ENCODE data around the gene ITGA1.

ITGA1 gene

GRCh38 chr5:52760695-52761366 lies 26.9 kb upstream of the ITGA1 start:
- Mint-ChIP-seq H3K27me3 (ENCODE audit: low read depth) (no peaks in the 10 kb centered on the region), H3K9me3 (peaks cover 4% of the 10 kb centered on the region), H3K4me1 (ENCODE audit: low read depth) (peaks cover 9% of the 10 kb centered on the region), H3K4me3 (no peak overlapping the region), H3K27ac (no peak overlapping the region), H3K36me3 (ENCODE audit: low read depth) (no peaks in the 10 kb centered on the region)

- H3K27me3 Mint-ChIP-seq (ENCODE audit: low read depth), result peaks cover 6% of the 10 kb centered on the region
- no peak overlapping the region for H3K27ac Mint-ChIP-seq
- H3K4me1 Mint-ChIP-seq (ENCODE audit: low read depth), result peaks cover 38% of the 10 kb centered on the region
- no peaks in the 10 kb centered on the region for H3K9me3 Mint-ChIP-seq
- H3K4me3 Mint-ChIP-seq, result no peak overlapping the region
- H3K36me3 Mint-ChIP-seq (ENCODE audit: low read depth), result peaks cover 3% of the 10 kb centered on the region
Measured at GRCh38 chr5:52767217-52767743, 20.4 kb upstream of the ITGA1 start.

- no peak overlapping the region for H3K4me3 Mint-ChIP-seq
- peaks cover 44% of the 10 kb centered on the region for H3K4me1 Mint-ChIP-seq (ENCODE audit: low read depth)
- no peak overlapping the region for H3K27ac Mint-ChIP-seq
- H3K36me3 Mint-ChIP-seq (ENCODE audit: low read depth), result peaks cover 4% of the 10 kb centered on the region
- H3K27me3 Mint-ChIP-seq (ENCODE audit: low read depth), result peaks cover 6% of the 10 kb centered on the region
- H3K9me3 Mint-ChIP-seq, result no peaks in the 10 kb centered on the region
Measured at GRCh38 chr5:52767766-52768480, 19.8 kb upstream of the ITGA1 start.

GRCh38 chr5:52769061-52769460 lies 18.7 kb upstream of the ITGA1 start:
- peaks cover 5% of the 10 kb centered on the region for H3K36me3 Mint-ChIP-seq (ENCODE audit: low read depth)
- H3K27ac Mint-ChIP-seq, result no peak overlapping the region
- no peak overlapping the region for H3K4me3 Mint-ChIP-seq
- H3K4me1 Mint-ChIP-seq (ENCODE audit: low read depth), result peaks cover 49% of the 10 kb centered on the region
- H3K27me3 Mint-ChIP-seq (ENCODE audit: low read depth), result peaks cover 8% of the 10 kb centered on the region
- H3K9me3 Mint-ChIP-seq, result no peaks in the 10 kb centered on the region

DNA sequence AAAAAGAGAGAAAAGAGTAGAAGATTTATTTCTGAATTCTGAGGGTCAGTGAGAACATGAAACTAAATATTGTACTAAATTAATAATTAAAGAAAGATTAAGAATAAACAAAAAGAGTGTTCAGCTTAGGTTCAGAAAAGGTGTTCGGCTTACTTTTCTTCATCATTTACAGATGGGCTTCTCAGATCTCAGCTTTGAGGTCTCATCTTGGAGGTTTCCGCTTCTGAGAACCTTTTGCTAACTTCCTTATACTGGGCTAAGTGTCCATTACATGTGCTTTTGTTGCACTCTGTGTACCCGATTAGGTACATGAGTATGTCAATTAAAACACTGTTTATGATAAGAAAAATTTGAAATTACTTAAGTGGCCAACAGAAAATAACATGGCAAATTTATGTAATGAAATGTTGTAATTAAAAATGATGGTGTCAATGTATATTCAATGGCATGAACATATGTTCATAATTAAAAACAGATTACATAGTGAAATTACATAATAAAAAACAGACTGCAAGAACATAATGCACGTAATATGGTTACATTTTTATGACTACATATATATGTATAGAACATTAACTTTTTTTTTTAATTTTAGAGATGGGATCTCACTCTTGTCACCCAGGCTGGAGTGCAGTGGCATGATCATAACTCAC lies 17.3 kb upstream of the ITGA1 start:
- H3K4me1 Mint-ChIP-seq (ENCODE audit: low read depth), result peaks cover 53% of the 10 kb centered on the region
- no peaks in the 10 kb centered on the region for H3K9me3 Mint-ChIP-seq
- peaks cover 5% of the 10 kb centered on the region for H3K36me3 Mint-ChIP-seq (ENCODE audit: low read depth)
- peaks cover 12% of the 10 kb centered on the region for H3K27me3 Mint-ChIP-seq (ENCODE audit: low read depth)
- H3K27ac Mint-ChIP-seq, result peak overlapping the region; percentile 55
- no peak overlapping the region for H3K4me3 Mint-ChIP-seq

GRCh38 chr5:52771343-52772039 lies 16.2 kb upstream of the ITGA1 start:
- H3K27ac Mint-ChIP-seq, result peak overlapping the region; percentile 82
- H3K9me3 Mint-ChIP-seq, result no peaks in the 10 kb centered on the region
- peaks cover 62% of the 10 kb centered on the region for H3K4me1 Mint-ChIP-seq (ENCODE audit: low read depth)
- H3K27me3 Mint-ChIP-seq (ENCODE audit: low read depth), result peaks cover 12% of the 10 kb centered on the region
- H3K36me3 Mint-ChIP-seq (ENCODE audit: low read depth), result peaks cover 9% of the 10 kb centered on the region
- H3K4me3 Mint-ChIP-seq, result peak overlapping the region; percentile 5

DNA sequence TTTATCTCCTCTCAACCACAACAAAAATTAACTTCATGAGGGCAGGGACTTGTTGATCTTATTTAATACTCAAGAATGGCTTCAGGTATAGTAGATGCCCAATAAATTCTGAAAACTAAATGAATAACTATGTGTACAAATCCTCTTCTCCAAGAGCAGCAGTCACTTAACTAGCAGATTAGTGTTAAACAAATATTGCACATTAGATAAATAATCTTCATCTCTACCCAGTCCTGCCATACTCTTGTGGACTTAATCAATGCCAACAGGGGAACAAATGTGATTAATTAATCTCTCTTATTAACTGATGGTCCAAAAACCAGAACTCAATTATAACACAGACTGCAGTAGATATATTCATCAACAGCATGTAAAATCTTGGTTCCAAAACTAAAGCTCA lies 15.0 kb upstream of the ITGA1 start:
- Mint-ChIP-seq H3K9me3 (no peaks in the 10 kb centered on the region), H3K4me3 (no peak overlapping the region), H3K36me3 (ENCODE audit: low read depth) (peaks cover 9% of the 10 kb centered on the region), H3K27ac (peak overlapping the region; percentile 55), H3K4me1 (ENCODE audit: low read depth) (peaks cover 56% of the 10 kb centered on the region), H3K27me3 (ENCODE audit: low read depth) (peaks cover 12% of the 10 kb centered on the region)

- Mint-ChIP-seq H3K4me1 (ENCODE audit: low read depth) (peaks cover 49% of the 10 kb centered on the region), H3K4me3 (no peak overlapping the region), H3K36me3 (ENCODE audit: low read depth) (peaks cover 9% of the 10 kb centered on the region), H3K9me3 (no peaks in the 10 kb centered on the region), H3K27me3 (ENCODE audit: low read depth) (peaks cover 12% of the 10 kb centered on the region), H3K27ac (no peak overlapping the region)
Measured at GRCh38 chr5:52773342-52773741, 14.4 kb upstream of the ITGA1 start.

GRCh38 chr5:52774005-52774410 lies 13.7 kb upstream of the ITGA1 start:
- Mint-ChIP-seq H3K27me3 (ENCODE audit: low read depth) (peaks cover 12% of the 10 kb centered on the region), H3K27ac (peak overlapping the region; percentile 28), H3K4me1 (ENCODE audit: low read depth) (peaks cover 46% of the 10 kb centered on the region), H3K9me3 (no peaks in the 10 kb centered on the region), H3K36me3 (ENCODE audit: low read depth) (peaks cover 9% of the 10 kb centered on the region), H3K4me3 (peak overlapping the region; percentile 4)

GRCh38 chr5:52776116-52776515 lies 11.6 kb upstream of the ITGA1 start:
- Mint-ChIP-seq H3K27ac (peak overlapping the region; percentile 71), H3K4me3 (peak overlapping the region; percentile 69), H3K4me1 (ENCODE audit: low read depth) (peaks cover 39% of the 10 kb centered on the region), H3K9me3 (no peaks in the 10 kb centered on the region), H3K27me3 (ENCODE audit: low read depth) (peaks cover 6% of the 10 kb centered on the region), H3K36me3 (ENCODE audit: low read depth) (peaks cover 7% of the 10 kb centered on the region)

DNA sequence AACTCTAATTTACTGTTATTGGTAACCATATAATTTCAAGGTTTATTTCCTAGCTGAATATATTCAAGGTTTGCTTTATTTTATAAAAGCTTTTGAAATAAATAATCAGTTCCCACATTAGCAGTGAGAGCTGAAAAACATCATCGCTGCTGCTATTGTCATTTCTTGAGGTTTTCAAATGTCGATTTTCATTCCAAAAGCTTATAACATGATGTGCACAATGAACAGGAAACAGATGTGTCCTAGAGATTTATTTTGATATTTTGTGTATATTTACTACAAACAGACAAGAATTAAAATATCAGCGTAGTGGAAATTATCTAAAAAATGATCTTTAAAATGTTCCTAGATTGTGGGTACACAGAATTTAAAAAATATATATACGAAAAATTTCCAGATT lies 10.5 kb upstream of the ITGA1 start:
- Mint-ChIP-seq H3K27me3 (ENCODE audit: low read depth) (peaks cover 6% of the 10 kb centered on the region), H3K4me1 (ENCODE audit: low read depth) (peaks cover 30% of the 10 kb centered on the region), H3K9me3 (no peaks in the 10 kb centered on the region), H3K27ac (no peak overlapping the region), H3K36me3 (ENCODE audit: low read depth) (peaks cover 7% of the 10 kb centered on the region), H3K4me3 (no peak overlapping the region)

GRCh38 chr5:52778781-52779180 lies 8.9 kb upstream of the ITGA1 start:
- peaks cover 6% of the 10 kb centered on the region for H3K27me3 Mint-ChIP-seq (ENCODE audit: low read depth)
- H3K36me3 Mint-ChIP-seq (ENCODE audit: low read depth), result peaks cover 4% of the 10 kb centered on the region
- H3K4me1 Mint-ChIP-seq (ENCODE audit: low read depth), result peaks cover 19% of the 10 kb centered on the region
- no peak overlapping the region for H3K27ac Mint-ChIP-seq
- no peak overlapping the region for H3K4me3 Mint-ChIP-seq
- no peaks in the 10 kb centered on the region for H3K9me3 Mint-ChIP-seq

- no peak overlapping the region for H3K4me3 Mint-ChIP-seq
- H3K27ac Mint-ChIP-seq, result no peak overlapping the region
- peaks cover 15% of the 10 kb centered on the region for H3K4me1 Mint-ChIP-seq (ENCODE audit: low read depth)
- no peaks in the 10 kb centered on the region for H3K9me3 Mint-ChIP-seq
- peaks cover 4% of the 10 kb centered on the region for H3K36me3 Mint-ChIP-seq (ENCODE audit: low read depth)
- peaks cover 2% of the 10 kb centered on the region for H3K27me3 Mint-ChIP-seq (ENCODE audit: low read depth)
Measured at GRCh38 chr5:52779213-52779612, 8.5 kb upstream of the ITGA1 start.

DNA sequence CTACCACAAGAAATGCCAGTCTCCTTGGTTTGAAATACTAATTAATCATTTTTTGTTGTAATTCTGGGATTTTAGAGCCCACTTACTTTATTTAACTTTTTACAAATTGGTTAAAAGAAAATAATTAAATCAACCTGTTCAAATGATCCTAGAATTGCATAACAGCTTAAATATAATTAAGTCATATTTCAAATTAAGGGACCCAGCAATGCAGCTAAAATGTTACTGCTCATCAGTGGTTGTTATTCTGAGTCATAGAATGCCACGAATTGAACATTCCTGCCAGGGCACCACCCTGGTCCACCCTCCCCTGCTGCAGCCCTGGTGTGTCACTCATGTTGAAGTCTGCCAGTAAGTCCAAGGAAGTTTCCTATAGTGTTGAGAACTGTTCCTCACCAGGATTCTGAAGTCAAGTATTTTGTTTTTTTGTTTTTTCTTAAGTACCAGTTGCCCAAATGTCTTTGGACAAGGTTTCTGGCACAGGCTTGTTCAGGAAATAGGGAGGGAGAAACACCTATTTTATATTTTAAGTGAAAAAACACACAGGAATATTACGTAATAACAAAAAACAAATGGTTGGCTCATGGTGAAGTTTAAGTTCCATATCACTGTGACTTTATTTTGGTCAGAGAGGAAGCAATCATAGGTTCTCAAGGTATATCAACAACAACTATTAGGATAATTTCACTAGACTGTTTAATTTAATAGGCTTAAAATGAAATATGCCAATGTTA lies 4.3 kb upstream of the ITGA1 start:
- peaks cover 14% of the 10 kb centered on the region for H3K4me1 Mint-ChIP-seq (ENCODE audit: low read depth)
- H3K36me3 Mint-ChIP-seq (ENCODE audit: low read depth), result no peaks in the 10 kb centered on the region
- H3K27ac Mint-ChIP-seq, result no peak overlapping the region
- H3K27me3 Mint-ChIP-seq (ENCODE audit: low read depth), result peaks cover 8% of the 10 kb centered on the region
- H3K4me3 Mint-ChIP-seq, result no peak overlapping the region
- H3K9me3 Mint-ChIP-seq, result no peaks in the 10 kb centered on the region

Measured in T-helper 1 cell treated with Interleukin-12 subunit alpha and Interleukin-12 subunit beta and Interleukin-4 antibody, amounts not matched to agents 30 μg/mL and 1 μg/mL, for 36 hours (primary cell).